Measurements from ENCODE around the gene PHF14.

GRCh38 chr7:11109659-11110058, 136.0 kb downstream of the PHF14 start:
- TF ChIP-seq CTCF (conservative IDR thresholded peaks at IDR 0.05 in 1 of 2, IDR thresholded peaks at IDR 0.05 in 1 of 2; ENCODE audit: extremely low read depth in 1 of 2, insufficient read depth in 1 of 2, low read depth in 1 of 2, low read length in 2 of 2), result no peak
- no peak for TF ChIP-seq EZH2 (IDR thresholded peaks at IDR 0.05; ENCODE audit: borderline replicate concordance, low read length)
